HG02759 (cell line): ENCODE data around the gene PIK3CD.

ENCODE experiments used
- ATAC-seq: cut with Tn5 transposase; IDR thresholded peaks from one replicate; pipeline ENCODE4 v1.9.1; 2021; ENCODE audit warnings: mild to moderate bottlenecking, moderate library complexity; ENCODE audit not compliant: unreplicated experiment

The PIK3CD gene

GRCh38 chr1:9651565-9652378, at the start of gene PIK3CD:
PIK3CD (plus strand) TSS chr1:9651731; CDS start chr1:9710456, 58,725 bp downstream.
- peak; percentile 35 for ATAC-seq

GRCh38 chr1:9601942-9602793, 49.4 kb upstream of the PIK3CD start:
- ATAC-seq, result no peak

GRCh38 chr1:9602794-9603167, 48.8 kb upstream of the PIK3CD start:
- no peak for ATAC-seq

- no peak for ATAC-seq
Measured at GRCh38 chr1:9603307-9603706, 48.2 kb upstream of the PIK3CD start.

GRCh38 chr1:9603766-9604753, 47.5 kb upstream of the PIK3CD start:
- no peak for ATAC-seq

GRCh38 chr1:9604836-9605235, 46.7 kb upstream of the PIK3CD start:
- no peak for ATAC-seq

GRCh38 chr1:9605946-9606455, 45.5 kb upstream of the PIK3CD start:
- ATAC-seq, result no peak

- ATAC-seq, result no peak
Measured at GRCh38 chr1:9606458-9606857, 45.1 kb upstream of the PIK3CD start.

- ATAC-seq, result no peak
Measured at GRCh38 chr1:9606948-9607347, 44.6 kb upstream of the PIK3CD start.

GRCh38 chr1:9607352-9607751, 44.2 kb upstream of the PIK3CD start:
- ATAC-seq, result no peak

- ATAC-seq, result no peak
Measured at GRCh38 chr1:9609998-9610397, 41.5 kb upstream of the PIK3CD start.

GRCh38 chr1:9610548-9610947, 41.0 kb upstream of the PIK3CD start:
- no peak for ATAC-seq

GRCh38 chr1:9611716-9612115, 39.8 kb upstream of the PIK3CD start:
- no peak for ATAC-seq

GRCh38 chr1:9612162-9612845, 39.2 kb upstream of the PIK3CD start:
- no peak for ATAC-seq

GRCh38 chr1:9612871-9613624, 38.5 kb upstream of the PIK3CD start:
- ATAC-seq, result no peak

- no peak for ATAC-seq
Measured at GRCh38 chr1:9613625-9614299, 37.8 kb upstream of the PIK3CD start.

- ATAC-seq, result no peak
Measured at GRCh38 chr1:9615316-9616063, 36.0 kb upstream of the PIK3CD start.
